GOT3 (cell line): ENCODE measurements around the gene EDIL3.
"Not testable (repeated sequence)": the region's sequence is repeated elsewhere in the genome, so short reads cannot be mapped to it uniquely, and the experiment has no call there.

Experiments
- DNase-seq: peaks from one replicate; lab custom pipeline; 2025; ENCODE audit warnings: mixed read lengths; lab: John Stamatoyannopoulos, UW

EDIL3 gene

DNA sequence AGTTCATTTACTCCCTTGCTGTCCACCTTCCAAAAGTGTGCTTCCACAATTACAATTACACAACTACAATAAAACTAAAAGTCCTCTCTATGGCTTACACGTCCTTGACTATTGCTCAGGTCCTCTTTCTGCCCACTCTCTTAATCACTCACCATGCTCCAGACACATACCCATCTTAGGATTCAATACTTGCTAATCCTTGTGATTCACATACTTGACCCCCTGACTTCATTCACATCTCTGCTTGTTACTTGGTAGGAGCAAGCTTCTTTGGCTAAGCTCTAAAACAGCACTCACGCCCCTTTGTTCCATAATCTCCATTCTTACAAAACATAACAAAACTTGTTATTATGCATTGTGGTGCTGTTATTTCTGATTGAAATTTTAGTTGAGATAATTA, 215.8 kb downstream of the EDIL3 start:
- DNase-seq: no peak

DNA sequence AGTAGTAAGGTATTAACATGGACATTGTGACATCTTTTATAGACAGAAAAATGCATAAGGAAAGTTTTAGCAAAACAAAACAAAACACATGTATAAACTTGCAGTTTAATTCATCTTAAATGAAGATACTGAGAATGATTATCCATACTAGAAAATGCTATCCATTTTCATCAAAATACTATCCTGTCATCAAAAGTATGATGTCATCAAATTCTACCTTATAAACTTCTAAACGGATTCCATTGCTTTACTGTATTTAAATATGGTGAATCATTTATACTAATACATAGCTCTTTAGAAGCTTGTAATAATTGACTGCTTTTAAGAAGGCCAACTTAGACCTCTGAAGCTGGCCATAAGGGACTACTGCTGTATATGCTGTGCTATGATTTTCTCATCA, 221.0 kb downstream of the EDIL3 start:
- DNase-seq: no peak

DNA sequence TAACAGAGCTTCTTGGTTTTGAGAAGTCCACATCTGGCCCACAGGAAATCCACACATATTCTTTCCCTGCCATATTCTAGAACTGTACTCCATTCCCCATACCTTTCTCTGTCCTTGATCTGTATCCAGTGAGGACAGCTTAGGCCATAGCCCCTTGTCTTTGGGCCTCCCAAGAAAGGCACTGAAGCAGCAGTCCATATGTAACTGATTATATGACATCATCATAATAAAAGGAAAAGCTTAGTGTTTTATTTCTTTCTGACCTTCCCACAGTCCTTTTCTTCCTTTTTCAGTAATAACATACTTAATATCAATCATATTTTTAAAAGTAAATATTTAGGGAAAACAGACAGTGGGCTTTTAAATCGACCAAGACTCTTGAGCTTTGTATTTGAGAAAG, 222.0 kb downstream of the EDIL3 start:
- DNase-seq: no peak

DNA sequence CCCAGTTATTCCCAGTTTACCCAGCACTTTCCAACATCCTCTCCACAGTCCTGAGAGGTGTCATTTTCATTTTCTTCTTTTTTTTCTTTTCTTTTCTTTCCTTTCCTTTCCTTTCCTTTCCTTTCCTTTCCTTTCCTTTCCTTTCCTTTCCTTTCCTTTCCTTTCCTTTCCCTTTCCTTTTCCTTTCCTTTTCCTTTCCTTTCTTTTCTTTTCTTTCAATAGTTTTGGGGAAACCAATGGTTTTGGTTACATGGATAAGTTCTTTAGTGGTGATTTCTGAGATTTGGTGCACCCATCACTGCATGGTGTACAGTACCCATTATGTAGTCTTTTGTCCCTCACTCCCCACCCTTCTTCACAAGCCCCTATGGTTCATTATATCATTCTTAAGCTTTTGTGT, 224.0 kb downstream of the EDIL3 start:
- DNase-seq: not testable (repeated sequence)

DNA sequence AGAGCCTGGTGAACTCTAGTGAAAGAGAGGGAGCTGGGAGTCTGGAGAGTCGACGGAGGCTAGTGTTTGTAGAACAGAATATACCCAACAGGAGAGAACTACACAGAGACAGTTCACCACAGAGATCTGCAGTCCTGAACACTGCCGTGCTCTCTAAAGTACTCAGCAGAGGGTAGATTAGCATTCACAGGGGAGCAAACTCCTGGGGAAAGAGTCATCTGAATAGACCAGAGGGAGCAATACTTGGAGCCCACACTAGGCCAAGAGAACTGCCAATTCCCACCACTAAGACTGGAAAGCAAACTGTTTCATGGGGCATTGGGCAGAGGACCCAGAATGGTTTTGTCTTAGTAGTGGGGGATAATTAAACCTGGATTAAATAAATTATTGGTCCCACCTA, 235.6 kb downstream of the EDIL3 start:
- no peak for DNase-seq

DNA sequence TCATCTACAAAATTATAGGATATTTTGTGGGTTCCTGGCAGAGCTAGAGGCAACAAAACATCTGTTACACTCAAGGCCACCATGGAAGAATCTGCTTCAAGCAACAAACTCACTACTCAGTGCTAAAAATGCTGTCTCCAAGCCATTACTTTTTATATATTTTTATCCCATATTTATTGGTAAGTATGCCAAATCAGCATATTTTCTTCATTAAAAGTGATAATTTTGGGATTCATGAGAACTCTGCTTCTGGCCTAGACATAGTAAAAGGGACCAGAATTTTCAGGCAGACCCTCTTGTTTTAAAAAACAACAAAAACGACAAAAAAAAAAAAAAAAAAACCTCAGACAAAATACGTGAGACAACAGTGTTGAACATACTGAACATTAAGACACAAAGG, 236.0 kb downstream of the EDIL3 start:
- DNase-seq: no peak

DNA sequence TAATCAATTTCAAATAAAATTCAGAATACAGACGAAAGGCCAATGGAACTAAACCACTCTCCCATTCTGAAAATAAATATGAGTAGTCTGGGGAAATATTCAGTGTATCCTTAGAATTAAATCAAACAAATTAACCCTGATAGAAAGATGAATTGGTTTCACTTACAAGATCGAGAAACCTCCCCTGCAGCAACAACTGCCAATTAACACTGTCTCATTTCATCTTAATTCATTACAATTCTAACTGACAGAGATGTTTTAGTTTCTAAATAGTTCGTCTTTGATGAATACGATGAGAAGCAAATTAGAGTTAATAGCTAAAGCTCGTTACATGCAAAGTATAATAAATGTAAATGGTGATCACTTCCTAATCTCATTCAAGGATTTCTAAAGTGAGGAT, 247.1 kb downstream of the EDIL3 start:
- no peak for DNase-seq

DNA sequence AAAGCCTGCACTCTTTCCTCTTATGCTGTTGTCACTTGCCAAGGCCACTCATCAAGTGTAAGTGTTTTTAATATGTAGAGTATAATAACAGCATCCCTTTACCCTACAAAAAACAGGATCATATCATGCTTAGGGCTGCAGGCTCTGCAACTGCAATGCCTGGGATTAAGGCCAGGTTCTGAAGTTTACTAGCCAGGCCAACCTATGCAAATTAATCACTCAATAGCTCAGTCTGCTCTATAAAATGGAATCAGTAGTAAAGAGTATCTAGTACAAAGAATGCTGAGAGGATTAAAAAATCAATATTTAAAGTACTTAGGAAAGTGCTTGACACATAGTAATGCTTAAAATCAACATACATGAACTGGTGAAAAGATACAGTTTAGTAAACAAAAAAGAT, 253.3 kb downstream of the EDIL3 start:
- no peak for DNase-seq

DNA sequence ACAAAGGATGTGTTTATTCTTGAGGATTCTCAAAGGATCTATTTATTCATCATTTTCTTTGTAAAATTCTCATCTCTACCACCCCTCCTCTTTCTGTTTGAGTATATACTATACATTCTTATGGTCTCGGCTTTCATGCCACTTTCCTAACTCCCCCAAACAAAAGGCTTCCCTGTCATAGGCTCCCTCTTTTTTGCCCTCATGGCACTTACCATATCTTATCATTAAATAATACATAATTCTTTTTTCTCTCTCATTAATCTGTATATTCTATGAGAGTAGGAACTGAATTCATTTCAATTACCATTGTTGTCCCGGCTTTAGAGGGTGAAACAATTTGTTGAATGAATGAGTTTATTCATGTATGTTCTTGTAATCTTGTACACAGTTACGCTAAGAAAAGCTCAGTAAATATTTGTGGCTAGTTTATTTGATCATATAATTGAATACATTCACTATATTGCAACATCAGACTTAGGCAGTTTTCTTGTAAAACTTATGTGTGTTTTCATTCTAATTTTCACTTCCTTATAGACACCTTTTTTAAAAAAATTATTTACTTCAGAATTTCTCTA, 254.6 kb downstream of the EDIL3 start:
- no peak for DNase-seq

DNA sequence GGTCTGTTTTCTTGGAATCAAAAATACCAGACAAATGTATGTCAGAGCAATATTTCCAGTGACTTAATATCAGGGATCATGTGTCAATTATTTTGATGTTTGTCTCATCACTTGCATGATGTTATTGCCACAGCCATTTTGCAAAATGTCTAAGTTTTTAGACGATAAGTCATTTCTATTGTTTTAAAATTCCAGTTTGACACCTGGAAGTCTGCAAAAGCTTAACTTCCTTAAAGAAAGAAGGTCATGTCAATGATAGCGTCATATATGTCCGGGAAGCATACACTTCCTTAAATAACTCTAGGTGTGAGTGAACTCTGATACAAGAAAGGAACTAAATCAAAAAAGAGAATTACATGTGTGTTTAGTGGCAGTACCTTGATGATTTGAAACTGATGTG, 259.5 kb downstream of the EDIL3 start:
- DNase-seq: no peak

DNA sequence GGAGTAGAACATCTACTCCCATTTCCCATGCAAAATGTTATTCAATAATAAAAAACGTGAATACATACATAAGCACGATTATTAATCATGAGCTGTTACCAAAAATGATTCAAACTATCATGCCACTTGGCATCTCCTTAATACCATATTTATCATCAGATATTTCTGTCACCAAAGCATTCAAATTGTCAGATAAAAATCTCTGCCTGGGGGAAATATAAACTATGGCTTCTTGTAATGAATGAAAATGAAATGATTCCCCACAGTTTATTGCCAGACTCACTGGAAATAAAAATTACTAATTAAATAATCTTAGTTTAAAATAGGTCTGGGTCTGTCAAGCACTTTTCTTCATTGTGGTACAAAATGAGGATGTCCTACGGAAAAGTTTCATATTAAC, 265.4 kb downstream of the EDIL3 start:
- no peak for DNase-seq

DNA sequence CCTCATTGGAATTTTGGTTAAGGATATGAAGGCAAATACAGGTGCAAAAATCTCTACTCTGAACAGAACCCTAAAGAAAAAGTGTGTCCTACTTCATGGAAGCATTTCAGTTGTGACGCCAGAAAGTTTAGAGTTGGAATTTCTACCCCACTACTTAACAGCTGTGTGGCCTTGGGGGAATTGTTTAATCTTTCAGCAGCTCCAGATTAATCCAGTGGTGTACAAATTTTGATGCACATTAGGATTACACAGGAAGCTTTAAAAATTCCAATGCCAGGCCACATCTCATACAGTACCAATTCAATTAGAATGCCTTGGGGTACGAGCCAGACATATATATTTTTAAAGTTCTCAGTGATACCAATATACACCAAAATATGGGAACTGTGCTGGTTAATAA, 266.1 kb downstream of the EDIL3 start:
- no peak for DNase-seq

DNA sequence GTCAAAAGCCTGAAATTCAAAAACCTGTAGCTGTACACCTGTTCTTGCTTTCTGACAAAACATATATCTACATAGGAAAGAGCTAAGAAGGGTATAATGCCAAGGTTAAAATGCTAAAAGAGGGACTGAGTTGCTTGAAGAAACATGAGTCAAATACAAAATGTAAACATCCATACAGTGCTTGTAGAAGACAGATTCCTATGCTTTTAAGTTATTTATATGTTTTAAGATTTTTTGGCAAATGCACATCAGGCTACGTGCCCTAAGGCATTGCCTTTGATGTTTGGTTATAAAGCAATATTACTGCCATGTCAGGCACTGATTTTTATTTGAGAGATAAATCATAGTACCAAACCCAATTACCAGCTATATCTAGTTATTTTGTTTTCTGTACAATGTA, 269.0 kb downstream of the EDIL3 start:
- no peak for DNase-seq

DNA sequence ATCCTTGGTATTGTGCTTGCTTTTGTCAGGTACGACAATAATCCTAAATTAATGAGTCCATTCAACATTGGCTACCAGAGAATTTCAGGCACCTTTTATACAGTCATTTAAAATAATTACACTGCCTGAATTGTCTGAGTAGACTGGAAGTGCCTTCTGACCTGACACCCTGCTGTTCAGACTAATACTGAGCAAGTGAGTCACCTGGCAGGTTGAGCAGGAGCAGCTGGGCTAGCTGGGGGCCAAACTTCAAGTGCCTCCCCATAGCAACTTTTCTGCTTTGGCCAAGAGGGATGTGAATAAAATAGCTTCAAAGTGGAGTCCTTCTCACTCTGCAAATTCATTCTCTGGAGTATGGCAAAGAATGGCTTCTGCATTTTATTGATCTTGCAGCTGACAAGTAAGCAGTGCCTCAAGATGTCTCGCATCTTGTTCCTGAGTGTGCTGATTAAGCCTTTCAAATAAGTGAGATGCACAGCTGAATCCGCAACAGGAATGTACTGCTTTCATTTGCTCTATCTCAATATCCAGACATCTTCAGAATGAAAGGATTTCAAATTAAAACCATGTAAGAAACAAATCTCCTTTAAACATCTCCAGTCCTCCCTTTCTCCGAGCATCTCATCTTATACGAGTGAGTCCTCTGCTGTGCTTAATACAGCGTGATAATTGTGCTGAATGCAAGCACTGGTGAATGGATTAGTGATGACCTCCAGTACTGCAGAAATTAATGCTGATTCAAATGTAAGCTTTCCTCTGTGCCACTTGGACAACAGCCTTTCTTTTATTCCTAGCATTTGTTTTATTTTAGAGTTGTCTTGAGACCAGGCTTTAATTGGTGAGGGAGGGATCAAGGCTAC, 271.2 kb downstream of the EDIL3 start:
- DNase-seq: no peak

DNA sequence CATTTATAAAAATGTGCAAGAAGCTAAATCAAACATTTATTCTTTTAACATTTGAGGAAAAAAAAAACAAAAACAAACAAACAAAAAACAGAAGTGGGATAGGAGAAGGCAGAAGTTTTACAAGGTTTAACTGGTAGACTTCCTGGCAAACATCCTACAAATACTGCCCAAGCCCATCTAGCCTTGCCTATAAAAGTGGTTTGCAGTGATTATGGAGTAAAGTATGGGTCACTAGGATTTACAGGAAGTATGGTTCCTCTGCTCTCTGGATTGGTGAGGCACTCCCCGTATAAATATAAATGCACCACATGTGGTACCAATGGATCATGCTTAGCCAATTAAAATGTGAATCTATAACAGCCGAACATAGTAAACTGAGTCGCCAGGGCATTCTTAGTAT, 291.9 kb downstream of the EDIL3 start:
- DNase-seq: no peak

DNA sequence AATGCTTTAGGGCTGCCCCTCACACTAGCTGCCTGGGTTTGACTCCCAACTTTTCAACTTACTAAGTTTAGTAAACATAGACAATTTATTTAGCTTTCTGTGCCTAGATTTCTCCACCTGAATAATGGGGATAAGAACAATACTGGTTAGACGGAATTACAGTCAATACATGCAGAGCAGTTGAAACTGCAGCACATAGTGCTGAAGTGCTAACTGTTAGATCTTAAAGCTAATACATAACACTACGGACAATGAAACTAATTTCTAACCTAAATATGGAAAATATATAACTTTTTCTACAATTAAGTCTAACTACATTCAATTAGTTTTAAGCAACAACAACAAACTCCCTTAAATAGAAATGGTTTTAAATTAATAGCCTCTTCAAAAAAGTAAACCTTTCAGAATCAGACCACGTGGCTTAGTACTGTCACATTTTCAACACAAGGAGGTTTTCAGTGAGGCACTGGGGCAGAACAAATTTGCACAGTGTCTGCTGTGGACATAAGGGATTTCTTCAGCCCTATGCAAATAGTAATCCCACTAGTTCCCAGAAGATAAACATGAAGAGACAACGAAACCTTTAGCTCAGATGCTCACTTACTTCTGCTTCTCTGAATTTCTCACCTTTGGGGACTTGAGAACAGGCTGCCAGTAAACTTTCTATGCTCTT, 293.4 kb downstream of the EDIL3 start:
- no peak for DNase-seq

DNA sequence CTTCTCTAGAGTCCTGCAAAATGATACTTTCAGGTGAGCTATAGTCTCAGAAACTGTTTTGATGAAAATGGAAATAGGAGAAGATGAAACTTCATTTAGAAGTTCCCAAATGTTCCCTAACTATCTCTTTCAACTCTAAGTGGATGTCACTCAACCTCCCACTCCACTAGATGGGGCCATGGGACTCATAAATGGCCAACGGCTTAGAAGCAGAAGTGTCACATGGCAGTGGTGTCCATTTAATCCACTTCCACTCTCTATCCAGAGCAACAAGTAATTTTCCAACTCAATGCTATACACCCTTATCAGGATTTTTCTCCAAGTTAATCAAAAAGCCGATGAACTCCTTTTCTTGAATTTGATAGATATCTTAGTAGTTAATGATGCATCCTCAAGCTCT, 295.7 kb downstream of the EDIL3 start:
- DNase-seq: no peak

DNA sequence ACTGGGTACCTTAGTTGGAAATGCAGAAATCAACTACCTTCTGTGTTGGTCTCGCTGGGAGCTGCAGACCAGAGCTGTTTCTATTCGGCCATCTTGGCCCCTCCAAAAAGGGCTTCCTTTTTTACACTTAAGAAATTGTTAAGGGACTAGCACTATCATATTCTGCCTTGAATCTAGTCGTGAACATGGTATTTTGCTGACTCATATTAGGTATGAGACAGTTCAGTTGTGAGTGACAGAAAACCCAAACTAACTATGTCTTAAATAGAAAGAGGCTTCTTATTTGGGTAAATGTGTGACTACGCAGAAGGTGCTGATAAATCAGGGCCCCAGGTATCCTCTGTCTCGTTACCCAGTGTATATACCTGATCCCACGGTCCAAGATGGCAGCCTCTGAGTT, 298.2 kb downstream of the EDIL3 start:
- no peak for DNase-seq

DNA sequence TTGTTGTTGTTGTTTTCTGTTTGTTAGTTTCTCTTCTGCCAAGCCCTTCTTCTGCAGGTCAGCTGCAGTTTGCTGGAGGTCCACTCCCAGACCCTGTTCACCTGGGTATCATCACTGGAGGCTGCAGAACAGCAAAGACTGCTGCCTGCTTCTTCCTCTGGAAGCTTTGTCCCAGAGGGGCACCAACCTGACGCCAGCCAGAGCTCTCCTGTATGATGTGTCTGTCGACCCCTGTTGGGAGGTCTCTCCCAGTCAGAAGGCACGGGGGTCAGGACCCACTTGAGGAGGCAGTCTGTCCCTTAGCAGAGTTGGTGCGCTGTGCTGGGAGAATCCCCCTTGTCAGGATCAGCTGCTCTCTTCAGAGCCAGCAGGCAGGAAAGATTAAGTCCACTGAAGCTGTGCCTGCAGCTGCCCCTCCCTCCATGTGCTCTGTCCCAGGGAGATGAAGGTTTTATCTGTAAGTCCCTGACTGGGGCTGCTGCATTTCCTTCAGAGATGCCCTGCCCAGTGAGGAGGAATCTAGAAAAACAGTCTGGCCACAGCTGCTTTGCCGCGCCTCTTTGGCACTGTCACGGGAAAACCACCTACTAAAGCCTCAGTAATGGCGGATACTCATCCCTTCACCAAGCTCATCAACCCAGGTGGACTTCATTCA, 299.2 kb downstream of the EDIL3 start:
- DNase-seq: no peak

DNA sequence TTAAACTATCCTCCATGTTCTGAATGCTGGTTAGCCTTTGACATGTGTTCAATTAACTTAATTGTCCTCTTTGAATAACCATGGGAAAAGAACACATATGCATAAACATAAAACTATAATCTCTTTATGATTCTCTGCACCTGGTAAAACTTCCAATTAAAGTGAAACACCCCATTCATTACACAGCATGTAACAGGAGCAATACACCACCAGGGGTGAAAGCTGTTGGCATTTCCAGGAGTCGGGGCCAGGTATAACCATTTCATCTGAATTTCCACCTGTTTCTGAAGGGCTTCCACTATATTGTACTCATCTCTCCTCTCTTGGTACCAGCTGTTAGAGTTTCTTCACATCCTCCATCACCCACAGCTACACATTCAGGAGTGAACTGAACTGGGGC, 303.8 kb downstream of the EDIL3 start:
- no peak for DNase-seq

DNA sequence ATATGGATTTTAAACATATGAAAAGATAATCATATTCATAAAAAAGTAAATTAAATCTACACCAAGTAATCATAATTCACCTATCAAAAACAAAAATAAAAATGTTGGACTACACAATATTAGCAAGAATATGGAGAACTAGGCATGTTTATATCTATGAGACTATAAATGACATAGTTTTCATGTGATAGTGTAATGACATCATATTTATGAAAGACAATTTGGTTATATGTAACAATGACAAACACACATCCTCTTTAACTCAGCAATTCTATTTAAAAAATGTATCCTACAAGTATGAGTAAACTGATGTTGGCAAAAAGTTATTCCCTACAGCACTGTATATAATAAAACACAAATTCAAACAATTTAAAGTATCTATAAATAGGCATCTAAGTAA, 312.3 kb downstream of the EDIL3 start:
- no peak for DNase-seq

DNA sequence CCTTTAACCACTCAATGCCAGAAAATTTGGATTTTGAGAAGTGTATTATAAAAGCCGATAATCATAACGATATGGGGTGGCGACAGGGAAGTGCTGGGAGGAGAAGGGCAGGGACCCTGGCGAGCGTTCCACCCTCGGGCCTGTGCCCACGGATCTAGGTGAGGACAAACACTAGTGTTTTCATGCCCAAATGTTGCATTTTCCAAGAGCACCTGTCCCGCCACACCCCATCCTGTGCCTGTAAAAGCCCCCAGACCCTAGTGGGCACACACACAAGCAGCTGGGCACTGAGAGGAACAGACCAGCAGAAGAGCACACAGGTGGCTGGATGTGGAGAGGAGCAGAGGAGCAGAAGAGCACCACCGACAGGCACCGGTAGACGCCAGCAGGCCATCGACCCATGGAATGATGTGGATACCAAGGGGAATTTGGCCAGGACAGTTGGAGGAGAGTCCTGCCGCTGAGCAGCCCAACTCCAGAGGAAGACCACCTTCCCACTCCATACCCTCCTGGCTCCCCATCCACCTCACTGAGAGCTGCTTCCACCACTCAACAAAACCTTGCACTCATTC, 315.0 kb downstream of the EDIL3 start:
- DNase-seq: no peak

DNA sequence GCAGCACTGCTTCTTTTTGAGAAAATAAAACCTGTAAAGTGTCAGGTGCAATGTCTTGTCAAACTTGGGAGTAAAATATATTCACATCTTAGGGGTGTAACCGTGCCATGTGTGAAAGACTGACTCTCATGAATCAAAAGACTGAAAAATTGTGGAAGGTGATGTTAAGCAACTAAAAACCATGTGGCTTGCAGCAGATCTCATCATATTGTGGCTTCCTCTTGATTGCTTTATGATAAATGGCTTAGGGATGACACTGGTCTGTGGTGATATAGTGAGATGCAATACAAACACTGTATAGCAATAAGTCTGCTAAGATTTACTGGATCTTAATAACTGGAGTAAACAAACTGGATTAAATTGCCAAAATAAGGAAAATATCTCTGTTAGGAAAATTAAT, 321.6 kb downstream of the EDIL3 start:
- no peak for DNase-seq
